IMR-90 (cell line): ENCODE results near the gene ARL2. TPM values are rescaled to one million over a fixed set of nuclear protein-coding genes. Genes with fewer than 3 reads are reported as not detected.

Source experiments
- ATAC-seq: fragments of 200-7000 bp; cut with Tn5 transposase; 2 replicates; pipeline ENCODE4 v1.9.1; 2020; ENCODE audit warnings: low read depth, mild to moderate bottlenecking, moderate library complexity
- BruUV-seq: library from RNA; stranded (reverse); fragments of 400-500 nt; replicated peaks from 2 replicates; lab custom pipeline; 2021; lab: Mats Ljungman, UMichigan
- CTCF ChIA-PET: fragments of 300-600 bp; formaldehyde crosslinking; extraction: SDS; loops from one replicate; lab custom pipeline; 2021; ENCODE audit warnings: antibody characterized with exemption; lab: Yijun Ruan, JAX
- POLR2A ChIA-PET: fragments of 300-600 bp; sonication (Branson Sonifier 250); formaldehyde crosslinking; loops from one replicate; lab custom pipeline; 2022; ENCODE audit warnings: antibody characterized with exemption; ENCODE audit not compliant: unreplicated experiment; lab: Charles Lee
- DNase-seq: peaks from one replicate; pipeline ENCODE4 v3.0.0; 2013
- H2AFZ ChIP-seq: replicated peaks from 2 replicates; pipeline ENCODE3; 2013; ENCODE audit warnings: low read length, mild to moderate bottlenecking; ENCODE audit not compliant: poor library complexity
- H2AK5ac ChIP-seq: 2 replicates; pipeline ENCODE4 v1.6.1; 2013; ENCODE audit warnings: low read depth, low read length, inconsistent platforms
- H2AK9ac ChIP-seq: replicated peaks from 2 replicates; pipeline ENCODE3; 2013; ENCODE audit warnings: mild to moderate bottlenecking, low read depth, low read length, moderate library complexity; ENCODE audit not compliant: poor library complexity
- H2BK120ac ChIP-seq: 2 replicates; pipeline ENCODE4 v1.6.1; 2013; ENCODE audit warnings: low read depth, low read length, inconsistent platforms
- H2BK15ac ChIP-seq: 3 replicates; pipeline ENCODE4 v1.6.1; 2013; ENCODE audit warnings: low read depth, low read length, inconsistent platforms
- H2BK20ac ChIP-seq: 2 replicates; pipeline ENCODE4 v1.6.1; 2013; ENCODE audit warnings: low read depth, mild to moderate bottlenecking, inconsistent platforms, low read length, moderate library complexity
- H2BK5ac ChIP-seq: 2 replicates; pipeline ENCODE4 v1.6.1; 2013; ENCODE audit warnings: mild to moderate bottlenecking, low read depth, low read length, inconsistent platforms; ENCODE audit not compliant: poor library complexity, severe bottlenecking
- H3K14ac ChIP-seq: replicated peaks from 2 replicates; pipeline ENCODE4 v1.6.1; 2013; ENCODE audit warnings: low read depth, low read length, inconsistent platforms
- H3K18ac ChIP-seq: 2 replicates; pipeline ENCODE4 v1.6.1; 2013; ENCODE audit warnings: low read depth, low read length, control low read depth
- H3K23ac ChIP-seq: 2 replicates; pipeline ENCODE4 v1.6.1; 2013; ENCODE audit warnings: low read depth, low read length, inconsistent platforms
- H3K27ac ChIP-seq: 2 replicates; pipeline ENCODE4 v1.5.1; 2013; ENCODE audit warnings: mild to moderate bottlenecking, control low read depth, low read length; ENCODE audit not compliant: insufficient read depth
- H3K27me3 ChIP-seq: 2 replicates; pipeline ENCODE4 v1.6.1; 2013; ENCODE audit warnings: low read length; ENCODE audit not compliant: control insufficient read depth, insufficient read depth
- H3K36me3 ChIP-seq: 2 replicates; pipeline ENCODE4 v1.6.1; 2013; ENCODE audit warnings: low read length, mixed read lengths; ENCODE audit not compliant: control insufficient read depth, insufficient read depth
- H3K4ac ChIP-seq: 2 replicates; pipeline ENCODE4 v1.6.1; 2013; ENCODE audit warnings: low read depth, low read length, inconsistent platforms
- H3K4me1 ChIP-seq: 2 replicates; pipeline ENCODE4 v1.6.1; 2013; ENCODE audit warnings: low read length, mixed read lengths; ENCODE audit not compliant: control insufficient read depth, insufficient read depth
- H3K4me2 ChIP-seq: 2 replicates; pipeline ENCODE4 v1.6.1; 2013; ENCODE audit warnings: low read depth, mild to moderate bottlenecking, control low read depth, low read length, moderate library complexity
- H3K4me3 ChIP-seq: 2 replicates; pipeline ENCODE4 v1.5.1; 2013; ENCODE audit warnings: low read depth, mild to moderate bottlenecking, control low read depth, low read length, moderate library complexity; ENCODE audit not compliant: insufficient read depth
- H3K56ac ChIP-seq: 2 replicates; pipeline ENCODE4 v1.6.1; 2013; ENCODE audit warnings: low read length, inconsistent platforms; ENCODE audit not compliant: insufficient read depth; ENCODE audit errors: extremely low read depth
- H3K79me1 ChIP-seq, 2 experiments: 2 replicates each; pipeline ENCODE4 v1.6.1; 2013; ENCODE audit warnings: low read length in 2 of 2, inconsistent platforms in 1 of 2, low read depth in 1 of 2
- H3K9ac ChIP-seq: 2 replicates; pipeline ENCODE4 v1.6.1; 2013; ENCODE audit warnings: low read depth, low read length, control low read depth
- H3K9me1 ChIP-seq: 2 replicates; pipeline ENCODE4 v1.6.1; 2013; ENCODE audit warnings: low read length, inconsistent platforms; ENCODE audit not compliant: insufficient read depth
- H3K9me3 ChIP-seq: 2 replicates; pipeline ENCODE4 v1.6.1; 2013; ENCODE audit warnings: low read length; ENCODE audit not compliant: control insufficient read depth, insufficient read depth
- H4K20me1 ChIP-seq: 2 replicates; pipeline ENCODE4 v1.6.1; 2013; ENCODE audit warnings: low read length, inconsistent platforms; ENCODE audit not compliant: insufficient read depth
- H4K5ac ChIP-seq: 2 replicates; pipeline ENCODE4 v1.6.1; 2013; ENCODE audit warnings: mild to moderate bottlenecking, low read depth, low read length, control low read depth
- H4K8ac ChIP-seq, 2 experiments: 2 replicates each; pipeline ENCODE4 v1.6.1; 2013; ENCODE audit warnings: low read depth in 2 of 2, low read length in 2 of 2, control low read depth in 1 of 2, inconsistent platforms in 1 of 2
- H4K91ac ChIP-seq: 2 replicates; pipeline ENCODE4 v1.6.1; 2013; ENCODE audit warnings: low read depth, low read length, inconsistent platforms; ENCODE audit not compliant: insufficient read depth
- BHLHE40 ChIP-seq: fragments of 150-350 bp; IDR thresholded peaks from 2 replicates; pipeline ENCODE4 v1.6.1; 2016; ENCODE audit warnings: mild to moderate bottlenecking, low read depth, low read length
- CHD1 ChIP-seq: IDR thresholded peaks from 2 replicates; pipeline ENCODE4 v1.6.1; 2012; ENCODE audit warnings: low read depth, low read length, improper control_type of control experiment
- CTCF ChIP-seq: conservative IDR thresholded peaks from 2 replicates; pipeline ENCODE4 v1.5.1; 2012; ENCODE audit warnings: mild to moderate bottlenecking, low read depth, low read length, improper control_type of control experiment
- FOS ChIP-seq: fragments of 150-350 bp; IDR thresholded peaks from 2 replicates; pipeline ENCODE4 v1.6.1; 2016; ENCODE audit warnings: low read depth, low read length
- MAFK ChIP-seq: IDR thresholded peaks from 2 replicates; pipeline ENCODE4 v1.6.1; 2012; ENCODE audit warnings: low read depth, low read length, improper control_type of control experiment
- MXI1 ChIP-seq: IDR thresholded peaks from 2 replicates; pipeline ENCODE4 v1.6.1; 2012; ENCODE audit warnings: low read depth, mild to moderate bottlenecking, low read length, moderate library complexity, borderline replicate concordance
- NFE2L2 ChIP-seq: fragments of 150-350 bp; IDR thresholded peaks from 2 replicates; pipeline ENCODE4 v1.6.1; 2016; ENCODE audit warnings: low read depth, mild to moderate bottlenecking, low read length
- POLR2A ChIP-seq: IDR thresholded peaks from 2 replicates; pipeline ENCODE4 v1.6.1; 2012; ENCODE audit warnings: mild to moderate bottlenecking, low read depth, low read length
- RAD21 ChIP-seq: IDR thresholded peaks from 2 replicates; pipeline ENCODE4 v1.6.1; 2012; ENCODE audit warnings: low read length, improper control_type of control experiment
- RCOR1 ChIP-seq: IDR thresholded peaks from 2 replicates; pipeline ENCODE4 v1.6.1; 2012; ENCODE audit warnings: mild to moderate bottlenecking, low read length, improper control_type of control experiment; ENCODE audit not compliant: insufficient replicate concordance
- RFX5 ChIP-seq: IDR thresholded peaks from 2 replicates; pipeline ENCODE4 v1.8.0; 2012; ENCODE audit warnings: low read depth, mild to moderate bottlenecking, low read length, moderate library complexity
- WGBS, 2 experiments: methylation state at CpG; one replicate each; pipeline versions ENCODE4 v1.1.5 to v1.1.7; 2013; ENCODE audit warnings: missing lambda C conversion rate in 2 of 2; ENCODE audit not compliant: insufficient read length in 1 of 2; ENCODE audit errors: extremely low coverage in 2 of 2; 5-methylcytosine and 5-hydroxymethylcytosine counted together
- dilution Hi-C: fragments of 300-500 bp; cut with HindIII; formaldehyde crosslinking; loops from one replicate; pipeline ENCODE4 v1.14.3; 2018; ENCODE audit warnings: low sequenced_read_pairs; ENCODE audit not compliant: unreplicated experiment
- in situ Hi-C: fragments of 300-500 bp; cut with MboI; formaldehyde crosslinking; loops from 3 replicates; pipeline ENCODE4 v1.14.3; 2019; ENCODE audit warnings: low sequenced_read_pairs, inconsistent platforms, mixed read lengths
- intact Hi-C: fragments of 100-400 bp; cut with micrococcal nuclease; formaldehyde crosslinking; loops from 2 replicates; pipeline ENCODE4 v1.10.0; 2022
- polyA plus RNA-seq, 3 experiments: library from polyadenylated mRNA; depleted of rRNA; stranded (reverse); fragments of >200 nt; gene quantifications; 2 replicates each; pipeline ENCODE4 v1.2.3, GENCODE V29; 2012; ENCODE audit warnings: low replicate concordance in 1 of 3
- total RNA-seq: library from RNA; depleted of rRNA; stranded (reverse); fragments of >200 nt; gene quantifications from 2 replicates; pipeline ENCODE4 v1.2.3, GENCODE V29; 2012
- TF ChIP-seq, protein P1 (sequence below): fragments of 150-350 bp; IDR thresholded peaks from 2 replicates; pipeline ENCODE4 v1.6.1; 2017; ENCODE audit warnings: mild to moderate bottlenecking, antibody characterized with exemption, low read length, low read depth
- TF ChIP-seq, protein P2 (sequence below): fragments of 150-350 bp; IDR thresholded peaks from 2 replicates; pipeline ENCODE4 v1.6.1; 2016; ENCODE audit warnings: low read depth, mild to moderate bottlenecking, low read length, moderate library complexity, borderline replicate concordance

Gene ARL2
- total and polyA plus RNA-seq, 2 of the 4 experiments (the other 2 are of a cell fraction) = 48.9 to 152 TPM

DNA sequence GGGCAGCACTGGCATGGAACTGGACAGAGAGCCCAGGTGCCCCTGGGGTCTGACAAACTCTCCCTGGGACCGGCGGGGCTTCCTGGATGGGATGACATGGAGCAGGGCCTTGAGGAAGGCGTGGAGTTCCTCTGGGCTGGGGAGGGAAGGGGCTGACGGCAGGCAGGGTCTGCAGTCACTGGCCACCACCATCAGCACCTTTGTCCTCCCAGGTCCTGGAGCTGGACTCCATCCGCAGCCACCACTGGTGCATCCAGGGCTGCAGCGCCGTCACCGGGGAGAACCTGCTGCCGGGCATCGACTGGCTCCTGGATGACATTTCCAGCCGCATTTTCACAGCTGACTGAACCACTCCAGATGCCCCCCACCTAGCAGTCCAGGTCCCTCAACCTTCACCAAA lies 7.5 kb downstream of the ARL2 start:
- dilution Hi-C loops = no loop called here
- no peak overlapping the region for H3K4me3 ChIP-seq
- no peaks in the 10 kb centered on the region for H3K27me3 ChIP-seq
- H2AFZ ChIP-seq = no peak overlapping the region
- H3K4ac ChIP-seq = no peak overlapping the region
- no peak overlapping the region for H2AK5ac ChIP-seq
- H3K9ac ChIP-seq = no peak overlapping the region
- TF ChIP-seq, protein P1, sequence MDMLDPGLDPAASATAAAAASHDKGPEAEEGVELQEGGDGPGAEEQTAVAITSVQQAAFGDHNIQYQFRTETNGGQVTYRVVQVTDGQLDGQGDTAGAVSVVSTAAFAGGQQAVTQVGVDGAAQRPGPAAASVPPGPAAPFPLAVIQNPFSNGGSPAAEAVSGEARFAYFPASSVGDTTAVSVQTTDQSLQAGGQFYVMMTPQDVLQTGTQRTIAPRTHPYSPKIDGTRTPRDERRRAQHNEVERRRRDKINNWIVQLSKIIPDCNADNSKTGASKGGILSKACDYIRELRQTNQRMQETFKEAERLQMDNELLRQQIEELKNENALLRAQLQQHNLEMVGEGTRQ = no peak
- TF ChIP-seq NFE2L2 (no peak), FOS (no peak), CTCF (no peak), BHLHE40 (no peak), CHD1 (no peak), RCOR1 (no peak), POLR2A (no peak), RFX5 (no peak), RAD21 (no peak), MAFK (no peak), MXI1 (no peak)
- TF ChIP-seq, protein P2, sequence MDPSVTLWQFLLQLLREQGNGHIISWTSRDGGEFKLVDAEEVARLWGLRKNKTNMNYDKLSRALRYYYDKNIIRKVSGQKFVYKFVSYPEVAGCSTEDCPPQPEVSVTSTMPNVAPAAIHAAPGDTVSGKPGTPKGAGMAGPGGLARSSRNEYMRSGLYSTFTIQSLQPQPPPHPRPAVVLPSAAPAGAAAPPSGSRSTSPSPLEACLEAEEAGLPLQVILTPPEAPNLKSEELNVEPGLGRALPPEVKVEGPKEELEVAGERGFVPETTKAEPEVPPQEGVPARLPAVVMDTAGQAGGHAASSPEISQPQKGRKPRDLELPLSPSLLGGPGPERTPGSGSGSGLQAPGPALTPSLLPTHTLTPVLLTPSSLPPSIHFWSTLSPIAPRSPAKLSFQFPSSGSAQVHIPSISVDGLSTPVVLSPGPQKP = no peak
- ATAC-seq = no peak
- no peak overlapping the region for H3K27ac ChIP-seq
- H3K9me1 ChIP-seq = peaks cover 14% of the 10 kb centered on the region
- no peak overlapping the region for H4K91ac ChIP-seq
- peaks cover 4 to 14% of the 10 kb centered on the region in 2 experiments for H3K79me1 ChIP-seq
- H4K5ac ChIP-seq = no peak overlapping the region
- H3K4me2 ChIP-seq = no peak overlapping the region
- peaks cover 11% of the 10 kb centered on the region for H3K36me3 ChIP-seq
- POLR2A ChIA-PET = no interaction called here
- no peak overlapping the region for H3K56ac ChIP-seq
- no peak overlapping the region for H3K18ac ChIP-seq
- in situ Hi-C loops = no loop called here
- intact Hi-C loops = no loop called here
- H2BK20ac ChIP-seq = no peak overlapping the region
- no peak overlapping the region for H4K8ac ChIP-seq
- no peak overlapping the region for H2BK5ac ChIP-seq
- no peak overlapping the region for H3K14ac ChIP-seq
- no peaks in the 10 kb centered on the region for H3K9me3 ChIP-seq
- H3K23ac ChIP-seq = no peak overlapping the region
- H2BK120ac ChIP-seq = no peak overlapping the region
- BruUV-seq = no TSS peak
- CTCF ChIA-PET = no interaction called here
- WGBS, 2 experiments = 80% methylated on average over 1 of the region's 11 CpGs; no CpG with 5 or more reads in 1 of the 2 experiments
- no peak overlapping the region for H2AK9ac ChIP-seq
- H2BK15ac ChIP-seq = no peak overlapping the region
- no peaks in the 10 kb centered on the region for H3K4me1 ChIP-seq
- DNase-seq = no peak
- no peaks in the 10 kb centered on the region for H4K20me1 ChIP-seq
